HL-60 (cell line): ENCODE results near the gene MYH15.

Experiments
- DNase-seq, 2 experiments: peaks; one replicate each; pipeline ENCODE4 v3.0.0-alpha.2; 2010 to 2020; ENCODE audit warnings: low read depth in 1 of 2, low spot score in 1 of 2
- H3K27ac ChIP-seq: fragments of 250-450 bp; sonication (Bioruptor Pico); replicated peaks from 2 replicates; pipeline ENCODE4 v1.5.1; 2020; ENCODE audit warnings: mild to moderate bottlenecking, moderate library complexity
- H3K27me3 ChIP-seq: fragments of 250-450 bp; sonication (Bioruptor Pico); 2 replicates; pipeline ENCODE4 v1.5.1; 2021; ENCODE audit warnings: mild to moderate bottlenecking, moderate library complexity; ENCODE audit not compliant: insufficient read depth, poor library complexity, severe bottlenecking
- H3K4me3 ChIP-seq: replicated peaks from 2 replicates; pipeline ENCODE4 v1.5.1; 2011; ENCODE audit warnings: mild to moderate bottlenecking, control low read depth, low read length; ENCODE audit not compliant: insufficient read depth
- GABPA ChIP-seq: IDR thresholded peaks from 2 replicates; pipeline ENCODE4 v1.6.1; 2012; ENCODE audit warnings: low read depth
- POLR2AphosphoS5 ChIP-seq: IDR thresholded peaks from 2 replicates; pipeline ENCODE4 v1.6.1; 2012; ENCODE audit warnings: low read depth
- SPI1 ChIP-seq: IDR thresholded peaks from 2 replicates; pipeline ENCODE4 v1.6.1; 2012; ENCODE audit warnings: low read depth, mild to moderate bottlenecking, borderline replicate concordance
- TF ChIP-seq, protein P1 (sequence below): IDR thresholded peaks from 2 replicates; pipeline ENCODE4 v1.6.1; 2012; ENCODE audit warnings: low read depth; ENCODE audit not compliant: insufficient replicate concordance
- TF ChIP-seq, protein P2 (sequence below): IDR thresholded peaks from one replicate; pipeline ENCODE4 v1.5.1; 2011; ENCODE audit warnings: low read length, control low read depth, inconsistent platforms; ENCODE audit not compliant: insufficient read depth

MYH15 gene

DNA sequence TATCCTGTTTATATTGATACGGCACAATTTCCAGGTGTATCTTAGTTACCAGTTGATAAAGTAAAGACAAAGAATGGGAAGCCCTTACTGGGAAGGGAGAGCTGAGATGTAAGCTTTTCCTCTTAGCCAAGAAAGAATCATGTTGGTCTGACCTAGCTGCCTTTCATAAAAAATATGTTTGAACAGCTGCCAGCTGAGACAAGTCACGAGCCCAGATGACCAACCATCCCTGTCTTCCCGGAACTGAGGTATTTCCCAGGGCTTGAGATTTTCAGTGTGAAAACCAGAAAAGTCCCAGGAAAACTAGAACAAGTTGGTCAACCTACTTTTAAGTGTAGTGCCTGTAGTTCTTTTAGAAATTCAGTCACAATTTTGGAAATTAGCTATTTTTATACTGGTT, 3.6 kb upstream of the MYH15 start:
- no peak for TF ChIP-seq GABPA
- TF ChIP-seq, protein P1, sequence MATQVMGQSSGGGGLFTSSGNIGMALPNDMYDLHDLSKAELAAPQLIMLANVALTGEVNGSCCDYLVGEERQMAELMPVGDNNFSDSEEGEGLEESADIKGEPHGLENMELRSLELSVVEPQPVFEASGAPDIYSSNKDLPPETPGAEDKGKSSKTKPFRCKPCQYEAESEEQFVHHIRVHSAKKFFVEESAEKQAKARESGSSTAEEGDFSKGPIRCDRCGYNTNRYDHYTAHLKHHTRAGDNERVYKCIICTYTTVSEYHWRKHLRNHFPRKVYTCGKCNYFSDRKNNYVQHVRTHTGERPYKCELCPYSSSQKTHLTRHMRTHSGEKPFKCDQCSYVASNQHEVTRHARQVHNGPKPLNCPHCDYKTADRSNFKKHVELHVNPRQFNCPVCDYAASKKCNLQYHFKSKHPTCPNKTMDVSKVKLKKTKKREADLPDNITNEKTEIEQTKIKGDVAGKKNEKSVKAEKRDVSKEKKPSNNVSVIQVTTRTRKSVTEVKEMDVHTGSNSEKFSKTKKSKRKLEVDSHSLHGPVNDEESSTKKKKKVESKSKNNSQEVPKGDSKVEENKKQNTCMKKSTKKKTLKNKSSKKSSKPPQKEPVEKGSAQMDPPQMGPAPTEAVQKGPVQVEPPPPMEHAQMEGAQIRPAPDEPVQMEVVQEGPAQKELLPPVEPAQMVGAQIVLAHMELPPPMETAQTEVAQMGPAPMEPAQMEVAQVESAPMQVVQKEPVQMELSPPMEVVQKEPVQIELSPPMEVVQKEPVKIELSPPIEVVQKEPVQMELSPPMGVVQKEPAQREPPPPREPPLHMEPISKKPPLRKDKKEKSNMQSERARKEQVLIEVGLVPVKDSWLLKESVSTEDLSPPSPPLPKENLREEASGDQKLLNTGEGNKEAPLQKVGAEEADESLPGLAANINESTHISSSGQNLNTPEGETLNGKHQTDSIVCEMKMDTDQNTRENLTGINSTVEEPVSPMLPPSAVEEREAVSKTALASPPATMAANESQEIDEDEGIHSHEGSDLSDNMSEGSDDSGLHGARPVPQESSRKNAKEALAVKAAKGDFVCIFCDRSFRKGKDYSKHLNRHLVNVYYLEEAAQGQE: no peak
- TF ChIP-seq, protein P2, sequence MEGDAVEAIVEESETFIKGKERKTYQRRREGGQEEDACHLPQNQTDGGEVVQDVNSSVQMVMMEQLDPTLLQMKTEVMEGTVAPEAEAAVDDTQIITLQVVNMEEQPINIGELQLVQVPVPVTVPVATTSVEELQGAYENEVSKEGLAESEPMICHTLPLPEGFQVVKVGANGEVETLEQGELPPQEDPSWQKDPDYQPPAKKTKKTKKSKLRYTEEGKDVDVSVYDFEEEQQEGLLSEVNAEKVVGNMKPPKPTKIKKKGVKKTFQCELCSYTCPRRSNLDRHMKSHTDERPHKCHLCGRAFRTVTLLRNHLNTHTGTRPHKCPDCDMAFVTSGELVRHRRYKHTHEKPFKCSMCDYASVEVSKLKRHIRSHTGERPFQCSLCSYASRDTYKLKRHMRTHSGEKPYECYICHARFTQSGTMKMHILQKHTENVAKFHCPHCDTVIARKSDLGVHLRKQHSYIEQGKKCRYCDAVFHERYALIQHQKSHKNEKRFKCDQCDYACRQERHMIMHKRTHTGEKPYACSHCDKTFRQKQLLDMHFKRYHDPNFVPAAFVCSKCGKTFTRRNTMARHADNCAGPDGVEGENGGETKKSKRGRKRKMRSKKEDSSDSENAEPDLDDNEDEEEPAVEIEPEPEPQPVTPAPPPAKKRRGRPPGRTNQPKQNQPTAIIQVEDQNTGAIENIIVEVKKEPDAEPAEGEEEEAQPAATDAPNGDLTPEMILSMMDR: no peak
- no peak for TF ChIP-seq SPI1
- DNase-seq: no peak

DNA sequence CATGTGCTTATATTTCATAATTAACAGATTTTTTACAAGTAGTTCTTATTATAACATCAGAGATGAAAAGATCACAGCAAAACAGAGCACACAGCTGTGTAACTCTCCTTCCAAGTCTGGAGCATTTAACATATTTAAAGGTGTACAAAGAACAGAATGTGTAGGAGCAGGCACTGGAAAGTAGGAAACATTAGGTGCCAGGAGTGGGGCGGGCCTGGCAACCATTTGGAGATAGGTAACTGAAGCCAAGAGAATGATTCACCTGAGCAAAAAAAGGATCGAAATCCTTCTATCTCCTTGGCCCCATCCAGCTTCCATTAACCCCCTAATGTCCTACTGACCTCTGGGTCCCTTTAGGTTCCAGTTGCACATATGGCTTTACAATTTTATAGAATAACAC, 2.3 kb upstream of the MYH15 start:
- H3K27ac ChIP-seq: no peak overlapping the region
- no peak overlapping the region for H3K4me3 ChIP-seq
- no peak for TF ChIP-seq SPI1
- TF ChIP-seq, protein P2: no peak
- TF ChIP-seq GABPA: no peak
- TF ChIP-seq POLR2AphosphoS5: no peak
- TF ChIP-seq, protein P1: no peak
- no peak for DNase-seq
- no peaks in the 10 kb centered on the region for H3K27me3 ChIP-seq

More for the DNA sequence above, 3.6 kb upstream of the MYH15 start:
- no peaks in the 10 kb centered on the region for H3K27me3 ChIP-seq
- H3K27ac ChIP-seq: no peak overlapping the region
- no peak overlapping the region for H3K4me3 ChIP-seq

DNA sequence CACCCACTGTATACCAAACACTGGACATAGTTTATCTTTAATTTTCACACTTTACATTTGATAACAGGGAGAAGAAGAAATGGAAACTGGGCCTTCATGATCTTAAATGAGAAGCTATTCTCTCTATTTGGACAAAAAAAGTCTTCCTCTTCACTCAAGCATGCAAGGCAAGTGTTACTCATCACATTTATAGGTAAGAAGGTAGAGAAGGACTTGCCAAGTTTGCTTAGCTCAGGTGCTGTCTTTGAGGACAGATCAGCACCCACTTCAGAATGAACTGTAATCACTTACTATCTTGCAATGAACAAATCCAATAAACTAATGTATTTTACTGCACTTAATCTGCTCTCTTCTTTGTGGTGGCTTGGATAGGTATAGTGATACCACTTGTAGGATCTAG, 1.1 kb upstream of the MYH15 start:
- TF ChIP-seq SPI1 (no peak), POLR2AphosphoS5 (no peak), GABPA (no peak)
- TF ChIP-seq, protein P2: no peak
- TF ChIP-seq, protein P1: no peak
- no peak overlapping the region for H3K27ac ChIP-seq
- no peaks in the 10 kb centered on the region for H3K27me3 ChIP-seq
- no peak overlapping the region for H3K4me3 ChIP-seq
- no peak for DNase-seq
